Lower leg skin (tissue), 3 donors: Measurements from ENCODE around the gene RPL41.

ENCODE experiments used
- CTCF ChIP-seq, 3 donors: fragments of 450-650 bp; IDR thresholded peaks; one replicate each; pipeline ENCODE4 v1.5.1; 2016; ENCODE audit warnings: antibody characterized with exemption in 3 of 3, mild to moderate bottlenecking in 3 of 3, moderate library complexity in 2 of 3
- POLR2A ChIP-seq, 2 donors: fragments of 450-650 bp; IDR thresholded peaks; one replicate each; pipeline ENCODE4 v1.6.1; 2016 to 2017; ENCODE audit warnings: antibody characterized with exemption in 2 of 2, mild to moderate bottlenecking in 1 of 2, moderate library complexity in 1 of 2

GRCh38 chr12:56159482-56160192 is 43.2 kb downstream of the RPL41 start:
- TF ChIP-seq POLR2A (IDR thresholded peaks at IDR 0.05): no peak
- TF ChIP-seq CTCF (IDR thresholded peaks at IDR 0.05): no peak
